Measurements from ENCODE around the gene SOAT2. TPM values are rescaled to one million over a fixed set of nuclear protein-coding genes. Genes with fewer than 3 reads are reported as not detected.
"Not testable (repeated sequence)": the region's sequence is repeated elsewhere in the genome, so short reads cannot be mapped to it uniquely, and the experiment has no call there.

The SOAT2 gene
- total and polyA plus RNA-seq, 2 experiments from 2014 or later, result 0.43 TPM; not detected in 1

GRCh38 chr12:53160673-53161072, 57.4 kb downstream of the SOAT2 start:
- Histone ChIP-seq H3K27ac (no peak overlapping the region), H3K4me1 (ENCODE audit: insufficient read depth) (no peaks in the 10 kb centered on the region), H3K4me2 (ENCODE audit: unreplicated experiment) (no peak overlapping the region), H3F3A (ENCODE audit: insufficient read depth) (no peaks in the 10 kb centered on the region), H3K79me2 (ENCODE audit: insufficient read depth) (no peaks in the 10 kb centered on the region), H3K4me3 (no peak overlapping the region), H3K27me3 (replicated peaks; ENCODE audit: insufficient read depth) (no peaks in the 10 kb centered on the region), H3K9me3 (ENCODE audit: low read depth) (no peaks in the 10 kb centered on the region), H3K9me2 (ENCODE audit: insufficient read depth) (no peaks in the 10 kb centered on the region), H2AFZ (no peak overlapping the region), H3K36me3 (ENCODE audit: low read depth) (peaks cover 11% of the 10 kb centered on the region), H3K9ac (no peak overlapping the region), H4K20me1 (ENCODE audit: insufficient read depth) (no peaks in the 10 kb centered on the region)
- WGBS, 2 experiments (ENCODE audit: low coverage in 1 of 2, low lambda C conversion rate in 2 of 2, missing lambda C conversion rate in 2 of 2), result 77 to 83% methylated on average over 2 of the region's 2 CpGs
- TF ChIP-seq EZH2phosphoT487 (IDR thresholded peaks at IDR 0.05; ENCODE audit: insufficient read depth, low read depth) (no peak), EZH2 (IDR thresholded peaks at IDR 0.05; ENCODE audit: insufficient read depth, poor library complexity, severe bottlenecking) (no peak)
- peak; percentile 10 for DNase-seq
- in situ Hi-C loops (cut with MboI), result no loop called here

- no peak overlapping the region for H3K4me3 ChIP-seq
- peaks cover 11% of the 10 kb centered on the region for H3K36me3 ChIP-seq (ENCODE audit: low read depth)
- WGBS, 2 experiments (ENCODE audit: low coverage in 1 of 2, low lambda C conversion rate in 2 of 2, missing lambda C conversion rate in 2 of 2), result 89 to 93% methylated on average over 8 of the region's 8 CpGs
- DNase-seq, result no peak
- TF ChIP-seq EZH2 (IDR thresholded peaks at IDR 0.05; ENCODE audit: insufficient read depth, poor library complexity, severe bottlenecking) (no peak), EZH2phosphoT487 (IDR thresholded peaks at IDR 0.05; ENCODE audit: insufficient read depth, low read depth) (no peak)
- no peaks in the 10 kb centered on the region for H4K20me1 ChIP-seq (ENCODE audit: insufficient read depth)
- no peak overlapping the region for H3K9ac ChIP-seq
- no peaks in the 10 kb centered on the region for H3K27me3 ChIP-seq (replicated peaks; ENCODE audit: insufficient read depth)
- H3F3A ChIP-seq (ENCODE audit: insufficient read depth), result no peaks in the 10 kb centered on the region
- no peaks in the 10 kb centered on the region for H3K9me3 ChIP-seq (ENCODE audit: low read depth)
- H3K9me2 ChIP-seq (ENCODE audit: insufficient read depth), result no peaks in the 10 kb centered on the region
- no peaks in the 10 kb centered on the region for H3K4me1 ChIP-seq (ENCODE audit: insufficient read depth)
- H2AFZ ChIP-seq, result no peak overlapping the region
- H3K27ac ChIP-seq, result no peak overlapping the region
- in situ Hi-C loops (cut with MboI), result no loop called here
- H3K4me2 ChIP-seq (ENCODE audit: unreplicated experiment), result no peak overlapping the region
- no peaks in the 10 kb centered on the region for H3K79me2 ChIP-seq (ENCODE audit: insufficient read depth)
These were observed 58.0 kb downstream of the SOAT2 start for GRCh38 chr12:53161119-53161911.

DNA sequence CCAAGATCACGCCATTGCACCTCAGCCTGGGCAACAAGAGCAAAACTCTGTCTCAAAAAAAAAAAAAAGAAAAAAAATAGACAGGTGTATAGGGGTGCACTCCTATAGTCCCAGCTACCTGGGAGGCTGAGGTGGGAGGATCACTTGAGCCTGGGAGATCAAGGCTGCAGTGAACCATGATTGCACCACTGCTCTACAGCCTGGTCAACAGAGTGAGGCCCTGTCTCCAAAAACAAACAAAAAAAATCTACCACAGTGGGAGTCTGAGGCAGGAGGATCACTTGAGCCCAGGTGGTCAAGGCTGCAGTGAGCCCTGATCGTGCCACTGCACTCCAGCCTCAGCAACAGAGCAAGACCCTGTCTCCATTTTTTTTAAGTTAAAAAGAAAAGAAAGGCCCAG, 59.7 kb downstream of the SOAT2 start:
- H2AFZ ChIP-seq; H3K27ac ChIP-seq; H3F3A ChIP-seq (ENCODE audit: insufficient read depth); H3K9me3 ChIP-seq (ENCODE audit: low read depth); DNase-seq; H4K20me1 ChIP-seq (ENCODE audit: insufficient read depth); H3K9me2 ChIP-seq (ENCODE audit: insufficient read depth); in situ Hi-C loops (cut with MboI); H3K79me2 ChIP-seq (ENCODE audit: insufficient read depth); H3K27me3 ChIP-seq (replicated peaks; ENCODE audit: insufficient read depth); H3K36me3 ChIP-seq (ENCODE audit: low read depth); H3K9ac ChIP-seq; H3K4me2 ChIP-seq (ENCODE audit: unreplicated experiment); H3K4me3 ChIP-seq; H3K4me1 ChIP-seq (ENCODE audit: insufficient read depth): not testable (repeated sequence)
- 96% methylated on average over 2 of the region's 2 CpGs for WGBS, 2 experiments (ENCODE audit: low coverage in 1 of 2, low lambda C conversion rate in 2 of 2, missing lambda C conversion rate in 2 of 2)

GRCh38 chr12:53166837-53167236, 63.6 kb downstream of the SOAT2 start:
- DNase-seq, result no peak
- Histone ChIP-seq H3K36me3 (ENCODE audit: low read depth) (no peaks in the 10 kb centered on the region; the same call in none of the 2 replicates), H2AFZ (no peak overlapping the region), H3K27me3 (replicated peaks; ENCODE audit: insufficient read depth) (no peaks in the 10 kb centered on the region), H3K79me2 (ENCODE audit: insufficient read depth) (no peaks in the 10 kb centered on the region), H3K9ac (no peak overlapping the region), H3F3A (ENCODE audit: insufficient read depth) (0 out of 2 replicates have a peak, but pooled peaks cover 2% of the 10 kb centered on the region), H3K4me1 (ENCODE audit: insufficient read depth) (peaks cover 8% of the 10 kb centered on the region), H3K9me3 (ENCODE audit: low read depth) (no peaks in the 10 kb centered on the region), H4K20me1 (ENCODE audit: insufficient read depth) (no peaks in the 10 kb centered on the region), H3K4me2 (ENCODE audit: unreplicated experiment) (no peak overlapping the region), H3K27ac (no peak overlapping the region), H3K9me2 (ENCODE audit: insufficient read depth) (no peaks in the 10 kb centered on the region), H3K4me3 (no peak overlapping the region)
- in situ Hi-C loops (cut with MboI), result no loop called here
- no peak for TF ChIP-seq EZH2phosphoT487 (IDR thresholded peaks at IDR 0.05; ENCODE audit: insufficient read depth, low read depth)
- no peak for TF ChIP-seq EZH2 (IDR thresholded peaks at IDR 0.05; ENCODE audit: insufficient read depth, poor library complexity, severe bottlenecking)

GRCh38 chr12:53169644-53170043, 66.4 kb downstream of the SOAT2 start:
- Histone ChIP-seq H3K27ac (no peak overlapping the region), H3K79me2 (ENCODE audit: insufficient read depth) (no peaks in the 10 kb centered on the region), H3F3A (ENCODE audit: insufficient read depth) (peaks cover 22% of the 10 kb centered on the region), H3K9me2 (ENCODE audit: insufficient read depth) (no peaks in the 10 kb centered on the region), H3K36me3 (ENCODE audit: low read depth) (no peaks in the 10 kb centered on the region; the same call in 1 of the 2 replicates), H3K4me1 (ENCODE audit: insufficient read depth) (peaks cover 30% of the 10 kb centered on the region), H3K9ac (no peak overlapping the region), H3K4me3 (no peak overlapping the region), H2AFZ (no peak overlapping the region), H3K9me3 (ENCODE audit: low read depth) (no peaks in the 10 kb centered on the region), H4K20me1 (ENCODE audit: insufficient read depth) (no peaks in the 10 kb centered on the region), H3K4me2 (ENCODE audit: unreplicated experiment) (no peak overlapping the region), H3K27me3 (replicated peaks; ENCODE audit: insufficient read depth) (no peaks in the 10 kb centered on the region)
- WGBS, 2 experiments (ENCODE audit: low coverage in 1 of 2, low lambda C conversion rate in 2 of 2, missing lambda C conversion rate in 2 of 2), result 97 to 100% methylated on average over 7 of the region's 7 CpGs
- no peak for DNase-seq
- in situ Hi-C loops (cut with MboI), result no loop called here
- no peak for TF ChIP-seq EZH2 (IDR thresholded peaks at IDR 0.05; ENCODE audit: insufficient read depth, poor library complexity, severe bottlenecking)
- TF ChIP-seq EZH2phosphoT487 (IDR thresholded peaks at IDR 0.05; ENCODE audit: insufficient read depth, low read depth), result no peak

Measured in GM23248 (cell line).